Brain microvascular endothelial cell (primary cell): Measurements from ENCODE around the gene RABAC1.
"Not testable (repeated sequence)": the region's sequence is repeated elsewhere in the genome, so short reads cannot be mapped to it uniquely, and the experiment has no call there.

Experiments
- DNase-seq: peaks from one replicate; pipeline ENCODE4 v3.0.0-alpha.2; 2020
- H3K27ac ChIP-seq: fragments of 250-450 bp; sonication (Bioruptor Pico); 2 replicates; pipeline ENCODE4 v1.5.1; 2020; ENCODE audit warnings: mild to moderate bottlenecking, moderate library complexity
- H3K27me3 ChIP-seq: fragments of 250-450 bp; sonication (Bioruptor Pico); replicated peaks from 2 replicates; pipeline ENCODE4 v1.5.1; 2020; ENCODE audit warnings: mild to moderate bottlenecking
- H3K36me3 ChIP-seq: fragments of 250-450 bp; sonication (Bioruptor Pico); replicated peaks from 2 replicates; pipeline ENCODE4 v1.5.1; 2020; ENCODE audit warnings: mild to moderate bottlenecking
- H3K4me3 ChIP-seq: 2 replicates; pipeline ENCODE4 v1.5.1; 2011; ENCODE audit warnings: low read depth, mild to moderate bottlenecking, control low read depth, low read length, moderate library complexity
- CTCF ChIP-seq: IDR thresholded peaks from 2 replicates; pipeline ENCODE4 v1.5.1; 2011; ENCODE audit warnings: low read depth, mild to moderate bottlenecking, moderate library complexity, low read length, control low read depth, inconsistent platforms; ENCODE audit errors: missing control alignments
- in situ Hi-C: cut with HindIII; loops from 2 replicates; pipeline ENCODE4 v1.10.0; 2017; ENCODE audit warnings: low sequenced_read_pairs, low pct_ligation_motif_present

Gene RABAC1

GRCh38 chr19:41939861-41940730, 19.0 kb downstream of the RABAC1 start:
- in situ Hi-C loops: no loop called here
- Histone ChIP-seq H3K4me3 (peak overlapping the region; percentile 56), H3K36me3 (no peaks in the 10 kb centered on the region), H3K27ac (no peak overlapping the region), H3K27me3 (peaks cover 15% of the 10 kb centered on the region)
- no peak for TF ChIP-seq CTCF
- DNase-seq: no peak

- DNase-seq, H3K27ac ChIP-seq, H3K36me3 ChIP-seq, H3K4me3 ChIP-seq, in situ Hi-C loops: not testable (repeated sequence)
- H3K27me3 ChIP-seq: peaks cover 19% of the 10 kb centered on the region
These were observed 19.9 kb downstream of the RABAC1 start for GRCh38 chr19:41939209-41939608.

GRCh38 chr19:41937525-41938468, 21.3 kb downstream of the RABAC1 start:
- TF ChIP-seq CTCF: no peak

GRCh38 chr19:41936961-41937360, 22.2 kb downstream of the RABAC1 start:
- in situ Hi-C loops: no loop called here
- Histone ChIP-seq H3K27me3 (peaks cover 38% of the 10 kb centered on the region), H3K27ac (no peak overlapping the region)

More at GRCh38 chr19:41937525-41938468, 21.3 kb downstream of the RABAC1 start:
- H3K4me3 ChIP-seq: no peak overlapping the region
- peaks cover 31% of the 10 kb centered on the region for H3K27me3 ChIP-seq
- no peak overlapping the region for H3K27ac ChIP-seq
- no peaks in the 10 kb centered on the region for H3K36me3 ChIP-seq
- in situ Hi-C loops: no loop called here
- no peak for DNase-seq

GRCh38 chr19:41936416-41936850, 22.7 kb downstream of the RABAC1 start:
- no peaks in the 10 kb centered on the region for H3K36me3 ChIP-seq
- TF ChIP-seq CTCF: no peak
- H3K4me3 ChIP-seq: no peak overlapping the region
- DNase-seq: no peak
- H3K27me3 ChIP-seq: peaks cover 43% of the 10 kb centered on the region
- in situ Hi-C loops: no loop called here
- H3K27ac ChIP-seq: no peak overlapping the region

More at GRCh38 chr19:41936961-41937360, 22.2 kb downstream of the RABAC1 start:
- no peak for TF ChIP-seq CTCF
- H3K4me3 ChIP-seq: no peak overlapping the region
- no peaks in the 10 kb centered on the region for H3K36me3 ChIP-seq
- DNase-seq: no peak
